Stimulated activated naive CD8-positive, alpha-beta T cell treated with anti-CD3 and anti-CD28 coated beads, Interleukin-15, Interleukin-2, amounts not matched to agents 100 U/mL and 50 U/mL, for 24 hours (primary cell): Measurements from ENCODE around the gene SUDS3.
"Not testable (repeated sequence)": the region's sequence is repeated elsewhere in the genome, so short reads cannot be mapped to it uniquely, and the experiment has no call there.

Experiments used
- ATAC-seq: fragments of 150-1000 bp; cut with Tn5 transposase; one replicate; pipeline ENCODE4 v1.10.0; 2021
- DNase-seq: peaks from one replicate; pipeline ENCODE4 v3.0.0; 2021

The SUDS3 gene

GRCh38 chr12:118398524-118398923, 22.2 kb downstream of the SUDS3 start:
- ATAC-seq (no peak), DNase-seq (no peak)

DNA sequence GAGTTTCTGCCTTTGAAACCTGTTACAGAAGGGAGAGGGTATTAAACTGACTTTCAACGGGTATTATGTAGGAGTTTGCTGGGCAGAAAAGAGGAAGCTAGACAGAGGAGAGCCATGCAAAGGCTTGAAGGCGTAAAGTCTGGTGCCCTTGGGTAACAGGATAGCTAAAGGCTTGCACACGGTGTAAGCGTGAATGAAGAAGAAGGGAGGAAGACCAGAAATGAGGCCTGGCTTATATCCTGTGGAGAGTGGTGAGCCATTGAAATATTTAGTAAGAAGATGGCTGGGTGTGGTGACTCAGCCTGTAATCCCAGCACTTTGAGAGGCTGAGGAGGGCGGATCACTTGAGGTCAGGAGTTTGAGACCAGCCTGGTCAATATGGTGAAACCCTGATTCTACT, 22.6 kb downstream of the SUDS3 start:
- ATAC-seq, result no peak
- no peak for DNase-seq

GRCh38 chr12:118402251-118402650, 25.9 kb downstream of the SUDS3 start:
- DNase-seq (no peak), ATAC-seq (no peak)

DNA sequence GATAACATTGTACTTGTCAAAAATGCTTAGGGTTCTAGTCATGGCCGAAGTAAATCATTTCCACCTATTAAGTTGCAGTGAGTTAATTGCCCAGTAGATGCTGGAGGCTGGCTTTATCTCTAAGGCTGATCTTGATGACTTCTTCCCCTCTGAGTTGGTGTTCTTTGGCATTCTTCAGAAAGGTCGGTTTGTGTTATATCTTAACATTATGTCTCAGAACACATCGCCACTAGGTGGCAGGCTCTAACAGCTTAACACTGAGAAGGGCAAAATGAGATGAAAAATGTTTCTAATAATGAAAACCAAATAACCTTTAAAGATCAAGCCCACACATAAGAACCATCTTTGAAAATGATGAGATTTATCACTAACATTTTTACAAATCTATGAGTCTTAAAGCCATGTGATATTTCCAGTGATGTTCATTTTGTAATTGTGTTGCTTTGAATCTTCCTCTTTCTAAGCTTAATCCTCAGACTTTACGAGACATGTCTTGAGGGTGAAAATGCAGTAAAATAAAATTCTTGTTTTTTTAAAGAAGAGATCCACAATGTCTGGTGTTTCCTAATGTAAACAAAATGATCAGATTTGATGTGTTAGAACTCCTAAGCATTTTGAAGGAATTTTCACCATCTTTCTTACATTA, 28.6 kb downstream of the SUDS3 start:
- DNase-seq (peak; percentile 70), ATAC-seq (peak; percentile 73)

GRCh38 chr12:118408241-118408640, 31.9 kb downstream of the SUDS3 start:
- not testable (repeated sequence) for DNase-seq, ATAC-seq

GRCh38 chr12:118409834-118410233, 33.5 kb downstream of the SUDS3 start:
- no peak for DNase-seq
- no peak for ATAC-seq

DNA sequence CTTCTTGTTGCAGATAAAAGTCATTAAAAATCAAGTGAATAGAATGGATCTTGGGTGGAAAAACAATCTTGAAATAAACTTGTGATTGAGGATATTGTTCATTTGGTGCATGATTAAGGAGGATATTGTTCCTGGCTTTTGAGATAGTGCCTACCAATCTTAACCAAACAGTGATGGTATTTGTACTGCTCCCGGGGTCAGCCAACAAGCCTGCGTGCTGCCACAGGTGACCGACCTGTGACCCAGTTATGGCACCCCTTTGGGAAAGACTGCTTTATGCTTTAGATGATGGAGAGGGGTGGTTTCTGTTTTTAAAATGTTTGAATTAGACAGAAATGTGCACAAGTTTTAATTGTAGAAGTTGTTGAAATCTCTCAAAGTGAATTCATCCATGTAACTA, 41.6 kb downstream of the SUDS3 start:
- DNase-seq (no peak), ATAC-seq (no peak)

GRCh38 chr12:118418385-118419057, 42.2 kb downstream of the SUDS3 start:
- DNase-seq, result no peak
- ATAC-seq, result no peak

GRCh38 chr12:118420673-118421072, 44.3 kb downstream of the SUDS3 start:
- DNase-seq (no peak), ATAC-seq (no peak)

DNA sequence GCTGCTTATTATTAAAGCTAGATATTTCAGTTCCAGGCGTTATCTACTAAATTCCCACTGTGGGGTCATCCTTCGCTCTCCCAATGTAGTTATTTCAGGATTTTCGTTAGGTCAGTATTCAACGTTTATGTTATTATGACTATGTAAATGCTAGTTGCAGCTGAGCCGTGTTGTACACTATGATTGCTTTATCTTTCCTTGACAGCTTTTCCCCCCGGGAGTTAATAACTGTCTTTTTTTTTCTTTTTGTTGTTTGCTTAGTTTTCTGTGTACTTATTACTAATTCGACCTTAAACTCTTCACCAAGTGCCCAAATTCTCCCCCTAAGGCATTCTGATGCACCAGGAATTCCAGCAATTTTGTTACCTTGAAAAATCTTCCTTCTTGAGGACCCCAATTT, 48.5 kb downstream of the SUDS3 start:
- ATAC-seq (no peak), DNase-seq (no peak)

DNA sequence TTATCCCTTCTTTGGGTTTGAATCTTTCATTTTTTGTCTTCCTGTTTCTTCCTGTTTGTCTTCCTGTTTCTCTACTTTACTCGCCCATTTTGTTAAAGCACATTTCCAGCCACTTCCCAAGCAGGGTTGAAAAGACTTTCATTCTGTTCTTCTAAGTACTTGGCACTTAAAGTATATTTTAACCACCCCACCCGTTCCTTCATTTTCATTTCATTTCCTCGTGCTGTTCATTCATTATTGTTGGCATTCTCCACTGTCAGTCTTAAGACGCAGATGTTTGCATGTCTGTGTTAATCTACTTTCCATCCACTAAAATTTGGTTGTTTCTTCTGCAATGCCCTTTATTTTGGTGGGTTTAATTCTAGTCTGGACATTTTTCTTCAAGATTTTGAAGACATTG, 49.0 kb downstream of the SUDS3 start:
- DNase-seq (no peak), ATAC-seq (no peak)

GRCh38 chr12:118427819-118428218, 51.5 kb downstream of the SUDS3 start:
- DNase-seq (no peak), ATAC-seq (no peak)

- no peak for DNase-seq
- no peak for ATAC-seq
Observed at GRCh38 chr12:118428643-118429042, 52.3 kb downstream of the SUDS3 start.

- ATAC-seq (no peak), DNase-seq (no peak)
Observed at GRCh38 chr12:118429688-118430383, 53.5 kb downstream of the SUDS3 start.

- DNase-seq, result no peak
- no peak for ATAC-seq
Observed at GRCh38 chr12:118430516-118430915, 54.2 kb downstream of the SUDS3 start.

- ATAC-seq (no peak), DNase-seq (no peak)
Observed at GRCh38 chr12:118432812-118433545, 56.6 kb downstream of the SUDS3 start.

DNA sequence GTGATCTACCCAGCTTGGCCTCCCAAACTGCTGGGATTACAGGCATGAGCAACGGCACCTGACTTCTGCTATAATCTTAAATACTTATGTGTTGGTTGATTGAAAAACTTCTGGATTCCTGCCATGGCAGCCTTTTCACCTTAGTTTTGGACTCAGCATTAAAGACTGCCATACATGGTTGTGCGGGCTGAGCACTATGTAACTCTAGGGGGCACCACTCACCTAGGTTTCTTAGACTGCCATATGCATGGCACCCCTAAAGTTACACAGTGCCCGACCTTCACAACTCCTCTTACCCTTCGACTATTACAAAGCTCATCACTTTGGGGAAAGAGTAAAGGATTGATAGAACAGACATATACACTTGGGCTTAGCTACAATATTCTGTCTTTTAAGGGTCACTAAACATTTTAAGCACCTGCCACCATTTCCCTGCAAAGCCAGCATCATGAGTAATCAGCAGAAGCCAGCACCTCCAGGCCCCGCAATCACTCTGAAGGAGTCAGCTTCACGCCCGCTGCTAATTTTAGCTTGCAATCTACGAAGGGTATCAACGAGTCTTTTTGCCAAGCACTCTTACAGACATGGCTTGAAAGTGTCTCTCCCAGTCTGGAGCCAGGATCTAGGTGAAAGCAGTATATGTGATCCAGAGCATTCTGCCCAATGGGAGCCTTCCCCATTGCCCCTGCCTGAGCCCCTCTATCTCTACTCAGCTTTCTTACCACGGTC, 59.8 kb downstream of the SUDS3 start:
- ATAC-seq (no peak), DNase-seq (no peak)

DNA sequence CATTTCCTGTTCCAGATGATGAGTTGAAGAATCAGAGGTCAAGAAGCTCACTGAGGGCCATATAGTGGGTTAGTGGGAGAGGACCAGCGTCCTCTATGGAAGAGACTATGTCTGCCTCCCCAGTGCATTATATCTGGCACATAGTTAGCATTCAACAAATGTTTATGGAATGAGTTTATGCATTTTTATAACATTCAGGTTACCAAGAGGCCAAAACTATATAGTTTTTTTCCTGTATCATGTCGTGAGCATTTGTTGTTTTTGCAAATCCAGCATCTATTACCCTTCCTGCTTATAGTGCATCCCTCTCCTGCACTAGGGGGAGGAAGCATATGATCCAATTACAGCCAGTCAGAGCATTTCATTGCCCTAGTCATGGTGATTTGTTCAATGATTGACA, 60.6 kb downstream of the SUDS3 start:
- DNase-seq (no peak), ATAC-seq (no peak)

DNA sequence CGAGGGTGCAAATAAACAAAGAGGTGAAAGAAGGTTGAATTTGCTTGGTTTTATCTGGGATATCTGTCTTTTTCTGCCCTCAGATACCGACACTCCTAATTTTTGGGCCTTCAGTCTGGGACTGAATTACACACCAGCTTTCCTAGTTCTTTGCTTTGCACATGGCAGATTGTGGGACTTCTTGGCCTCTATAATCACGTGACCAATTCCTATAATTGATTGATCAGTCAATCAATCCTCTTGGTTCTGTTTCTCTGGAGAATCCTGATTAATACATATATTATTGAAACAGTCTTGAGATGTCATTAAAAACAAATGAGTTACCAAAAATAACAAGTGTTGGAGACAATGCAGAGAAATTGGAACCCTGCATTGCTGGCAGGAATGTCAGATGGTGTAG, 62.7 kb downstream of the SUDS3 start:
- ATAC-seq, result no peak

GRCh38 chr12:118446247-118446646, 69.9 kb downstream of the SUDS3 start:
- no peak for ATAC-seq
- no peak for DNase-seq

More for the DNA sequence above, 62.7 kb downstream of the SUDS3 start:
- no peak for DNase-seq

DNA sequence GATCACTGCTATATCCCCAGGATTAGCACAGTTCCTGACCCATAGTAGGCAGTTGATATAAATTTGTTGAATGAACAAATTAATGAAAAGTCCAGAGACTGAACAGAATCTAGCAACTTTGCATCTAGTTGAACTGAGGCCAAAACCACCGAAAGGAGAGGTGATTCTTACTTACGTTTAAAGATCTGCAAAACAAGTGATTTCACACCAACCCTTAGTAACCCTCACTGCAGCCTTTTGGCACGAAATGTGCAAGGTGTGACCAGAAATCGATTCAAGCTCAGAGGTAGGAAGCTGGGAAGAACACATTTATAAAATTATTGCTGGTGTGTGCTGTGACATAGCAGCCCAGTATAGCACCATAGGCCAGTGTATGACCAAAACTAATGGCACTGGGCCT, 70.8 kb downstream of the SUDS3 start:
- ATAC-seq (no peak), DNase-seq (no peak)

DNA sequence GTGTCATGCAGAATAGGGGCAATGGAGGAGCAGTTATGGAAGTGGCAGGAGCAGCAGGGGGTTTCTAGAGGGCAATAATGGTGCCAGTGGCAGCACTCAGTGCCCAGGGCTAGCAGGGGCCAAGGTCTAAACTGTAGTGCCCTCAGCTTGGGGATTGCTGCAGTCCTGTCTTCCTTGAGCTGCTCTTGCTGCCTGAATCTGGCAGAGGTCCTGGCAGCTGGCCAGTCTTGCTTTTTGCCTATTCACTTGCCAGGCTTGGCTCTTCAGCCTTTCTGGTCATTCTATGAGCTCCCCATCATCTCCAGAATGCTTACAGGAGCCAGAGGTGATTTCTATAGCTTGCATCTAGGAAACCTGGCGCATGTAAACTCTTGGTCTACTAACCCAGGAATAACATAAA, 72.0 kb downstream of the SUDS3 start:
- no peak for DNase-seq
- ATAC-seq, result no peak
